HepG2 (cell line): ENCODE results near the gene GTF3C5.

Experiments
- CHD4 ChIP-seq: fragments of 200-600 bp; sonication (generic); IDR thresholded peaks from 2 replicates; pipeline ENCODE4 v1.7.0; 2017; ENCODE audit warnings: mild to moderate bottlenecking, low read length, borderline replicate concordance
- MXD3 ChIP-seq: IDR thresholded peaks from 2 replicates; pipeline ENCODE4 v1.6.1; 2016; ENCODE audit warnings: mild to moderate bottlenecking, missing biosample characterization, missing genetic modification reagents
- ZFP41 ChIP-seq: sonication (generic); formaldehyde crosslinking; IDR thresholded peaks from 2 replicates; pipeline ENCODE4 v1.4.0; 2020; ENCODE audit warnings: mild to moderate bottlenecking, missing genetic modification reagents, borderline replicate concordance
- ZNF367 ChIP-seq: sonication (generic); formaldehyde crosslinking; IDR thresholded peaks from 2 replicates; pipeline ENCODE4 v1.4.0; 2020; ENCODE audit warnings: missing genetic modification reagents, borderline replicate concordance
- TF ChIP-seq, protein P1 (sequence below): sonication (generic); formaldehyde crosslinking; IDR thresholded peaks from 2 replicates; pipeline ENCODE4 v1.5.0; 2020; ENCODE audit warnings: mild to moderate bottlenecking, missing genetic modification reagents, moderate library complexity
- TF ChIP-seq, protein P2 (sequence below): sonication (generic); formaldehyde crosslinking; IDR thresholded peaks from 2 replicates; pipeline ENCODE4 v1.4.0; 2020; ENCODE audit warnings: missing genetic modification reagents
- TF ChIP-seq, protein P3 (sequence below): sonication (generic); formaldehyde crosslinking; IDR thresholded peaks from 2 replicates; pipeline ENCODE4 v1.4.0; 2020; ENCODE audit warnings: missing genetic modification reagents

GRCh38 chr9:133014696-133015095 is 16.1 kb upstream of the GTF3C5 start:
- TF ChIP-seq, protein P1, sequence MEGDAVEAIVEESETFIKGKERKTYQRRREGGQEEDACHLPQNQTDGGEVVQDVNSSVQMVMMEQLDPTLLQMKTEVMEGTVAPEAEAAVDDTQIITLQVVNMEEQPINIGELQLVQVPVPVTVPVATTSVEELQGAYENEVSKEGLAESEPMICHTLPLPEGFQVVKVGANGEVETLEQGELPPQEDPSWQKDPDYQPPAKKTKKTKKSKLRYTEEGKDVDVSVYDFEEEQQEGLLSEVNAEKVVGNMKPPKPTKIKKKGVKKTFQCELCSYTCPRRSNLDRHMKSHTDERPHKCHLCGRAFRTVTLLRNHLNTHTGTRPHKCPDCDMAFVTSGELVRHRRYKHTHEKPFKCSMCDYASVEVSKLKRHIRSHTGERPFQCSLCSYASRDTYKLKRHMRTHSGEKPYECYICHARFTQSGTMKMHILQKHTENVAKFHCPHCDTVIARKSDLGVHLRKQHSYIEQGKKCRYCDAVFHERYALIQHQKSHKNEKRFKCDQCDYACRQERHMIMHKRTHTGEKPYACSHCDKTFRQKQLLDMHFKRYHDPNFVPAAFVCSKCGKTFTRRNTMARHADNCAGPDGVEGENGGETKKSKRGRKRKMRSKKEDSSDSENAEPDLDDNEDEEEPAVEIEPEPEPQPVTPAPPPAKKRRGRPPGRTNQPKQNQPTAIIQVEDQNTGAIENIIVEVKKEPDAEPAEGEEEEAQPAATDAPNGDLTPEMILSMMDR, result no peak
- TF ChIP-seq, protein P2, sequence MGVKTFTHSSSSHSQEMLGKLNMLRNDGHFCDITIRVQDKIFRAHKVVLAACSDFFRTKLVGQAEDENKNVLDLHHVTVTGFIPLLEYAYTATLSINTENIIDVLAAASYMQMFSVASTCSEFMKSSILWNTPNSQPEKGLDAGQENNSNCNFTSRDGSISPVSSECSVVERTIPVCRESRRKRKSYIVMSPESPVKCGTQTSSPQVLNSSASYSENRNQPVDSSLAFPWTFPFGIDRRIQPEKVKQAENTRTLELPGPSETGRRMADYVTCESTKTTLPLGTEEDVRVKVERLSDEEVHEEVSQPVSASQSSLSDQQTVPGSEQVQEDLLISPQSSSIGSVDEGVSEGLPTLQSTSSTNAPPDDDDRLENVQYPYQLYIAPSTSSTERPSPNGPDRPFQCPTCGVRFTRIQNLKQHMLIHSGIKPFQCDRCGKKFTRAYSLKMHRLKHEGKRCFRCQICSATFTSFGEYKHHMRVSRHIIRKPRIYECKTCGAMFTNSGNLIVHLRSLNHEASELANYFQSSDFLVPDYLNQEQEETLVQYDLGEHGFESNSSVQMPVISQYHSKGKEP, result no peak
- TF ChIP-seq ZFP41 (CRISPR knock-in tag) (no peak), CHD4 (no peak), MXD3 (CRISPR knock-in tag) (no peak), ZNF367 (CRISPR knock-in tag) (no peak)
- TF ChIP-seq, protein P3, sequence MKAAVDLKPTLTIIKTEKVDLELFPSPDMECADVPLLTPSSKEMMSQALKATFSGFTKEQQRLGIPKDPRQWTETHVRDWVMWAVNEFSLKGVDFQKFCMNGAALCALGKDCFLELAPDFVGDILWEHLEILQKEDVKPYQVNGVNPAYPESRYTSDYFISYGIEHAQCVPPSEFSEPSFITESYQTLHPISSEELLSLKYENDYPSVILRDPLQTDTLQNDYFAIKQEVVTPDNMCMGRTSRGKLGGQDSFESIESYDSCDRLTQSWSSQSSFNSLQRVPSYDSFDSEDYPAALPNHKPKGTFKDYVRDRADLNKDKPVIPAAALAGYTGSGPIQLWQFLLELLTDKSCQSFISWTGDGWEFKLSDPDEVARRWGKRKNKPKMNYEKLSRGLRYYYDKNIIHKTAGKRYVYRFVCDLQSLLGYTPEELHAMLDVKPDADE, result no peak
